Gastrocnemius medialis (tissue), 4 donors: ENCODE data around the gene HCN1.

Experiments used
- POLR2A ChIP-seq, 2 donors: fragments of 450-650 bp; IDR thresholded peaks; one replicate each; pipeline ENCODE4 v1.6.1; 2017; ENCODE audit warnings: antibody characterized with exemption in 2 of 2, mild to moderate bottlenecking in 2 of 2, moderate library complexity in 2 of 2
- TF ChIP-seq, protein P1 (sequence below), 5 experiments: fragments of 450-650 bp in 3 of 5; fragments of 200-600 bp in 2 of 5; sonication (generic) in 2 of 5; IDR thresholded peaks in 4 of 5; conservative IDR thresholded peaks in 1 of 5; 1 replicate in 4 of 5; 2 replicates in 1 of 5; pipeline ENCODE4 v1.5.1; 2016 to 2019; ENCODE audit warnings: antibody characterized with exemption in 5 of 5, mild to moderate bottlenecking in 3 of 5, moderate library complexity in 3 of 5

DNA sequence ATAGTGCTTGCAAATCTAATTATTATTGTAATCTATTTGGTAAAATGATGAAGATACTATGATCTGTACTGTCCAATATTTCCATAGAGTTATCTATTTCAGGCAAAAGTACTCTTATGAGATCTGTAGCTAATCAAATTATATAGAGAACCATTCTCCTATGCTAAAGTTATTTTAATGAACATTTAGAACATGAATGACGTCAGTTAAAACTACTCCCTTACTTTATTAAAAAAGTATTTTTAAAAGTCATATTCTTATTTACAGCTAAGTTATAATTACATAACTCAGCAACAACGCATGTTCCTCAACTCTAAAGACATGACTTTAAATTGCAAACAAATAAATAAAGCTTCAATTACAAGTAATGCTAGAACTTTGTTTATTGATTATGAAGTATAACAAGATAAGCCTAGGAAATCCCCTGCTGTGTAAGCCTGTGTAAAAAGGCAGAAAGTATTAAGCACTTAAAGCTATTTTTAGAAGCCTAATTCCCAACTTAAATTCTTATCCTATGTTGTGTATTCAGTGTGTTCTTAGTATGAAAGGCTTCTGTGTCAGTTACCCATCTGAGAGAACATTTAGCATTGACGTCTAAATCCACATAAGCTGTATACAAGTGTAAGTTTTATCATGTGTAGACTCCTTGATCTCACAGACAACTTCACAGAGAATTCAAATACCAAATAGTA, 285.7 kb downstream of the HCN1 start:
- TF ChIP-seq, protein P1, sequence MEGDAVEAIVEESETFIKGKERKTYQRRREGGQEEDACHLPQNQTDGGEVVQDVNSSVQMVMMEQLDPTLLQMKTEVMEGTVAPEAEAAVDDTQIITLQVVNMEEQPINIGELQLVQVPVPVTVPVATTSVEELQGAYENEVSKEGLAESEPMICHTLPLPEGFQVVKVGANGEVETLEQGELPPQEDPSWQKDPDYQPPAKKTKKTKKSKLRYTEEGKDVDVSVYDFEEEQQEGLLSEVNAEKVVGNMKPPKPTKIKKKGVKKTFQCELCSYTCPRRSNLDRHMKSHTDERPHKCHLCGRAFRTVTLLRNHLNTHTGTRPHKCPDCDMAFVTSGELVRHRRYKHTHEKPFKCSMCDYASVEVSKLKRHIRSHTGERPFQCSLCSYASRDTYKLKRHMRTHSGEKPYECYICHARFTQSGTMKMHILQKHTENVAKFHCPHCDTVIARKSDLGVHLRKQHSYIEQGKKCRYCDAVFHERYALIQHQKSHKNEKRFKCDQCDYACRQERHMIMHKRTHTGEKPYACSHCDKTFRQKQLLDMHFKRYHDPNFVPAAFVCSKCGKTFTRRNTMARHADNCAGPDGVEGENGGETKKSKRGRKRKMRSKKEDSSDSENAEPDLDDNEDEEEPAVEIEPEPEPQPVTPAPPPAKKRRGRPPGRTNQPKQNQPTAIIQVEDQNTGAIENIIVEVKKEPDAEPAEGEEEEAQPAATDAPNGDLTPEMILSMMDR (IDR thresholded peaks at IDR 0.05 in 4 of 5, conservative IDR thresholded peaks at IDR 0.05 in 1 of 5), result no peak
- TF ChIP-seq POLR2A (IDR thresholded peaks at IDR 0.05), result no peak
